CD4-positive, alpha-beta T cell (primary cell): ENCODE results near the gene GRK5. TPM values are rescaled to one million over a fixed set of nuclear protein-coding genes. Genes with fewer than 3 reads are reported as not detected.

Source experiments
- ATAC-seq: fragments of 200-7000 bp; cut with Tn5 transposase; one replicate; pipeline ENCODE4 v1.10.0; 2022; ENCODE audit warnings: mild to moderate bottlenecking; ENCODE audit not compliant: poor library complexity
- CTCF ChIA-PET: fragments of 350-600 bp; sonication (Branson Sonifier 250); formaldehyde crosslinking; loops from one replicate; lab custom pipeline; 2021; ENCODE audit warnings: antibody characterized with exemption, inconsistent platforms; lab: Charles Lee
- POLR2A ChIA-PET: fragments of 350-600 bp; sonication (Branson Sonifier 250); formaldehyde crosslinking; loops from one replicate; lab custom pipeline; 2021; ENCODE audit warnings: antibody characterized with exemption, inconsistent platforms; lab: Charles Lee
- DNase-seq, 14 experiments: peaks; one replicate each; pipeline ENCODE4 v3.0.0-alpha.2; 2013 to 2020; ENCODE audit warnings: mixed read lengths in 2 of 14
- H3K27ac ChIP-seq, 2 donors: one replicate each; pipeline versions ENCODE4 v1.5.1 to v1.7.0; 2013; ENCODE audit warnings: low read length in 2 of 2, low read depth in 1 of 2, mild to moderate bottlenecking in 1 of 2
- H3K27me3 ChIP-seq, 2 experiments: 1 replicate in 1 of 2; 2 replicates in 1 of 2; pipeline versions ENCODE4 v1.6.1 to v1.7.0; 2013; ENCODE audit warnings: low read length in 2 of 2, control low read depth in 1 of 2, mild to moderate bottlenecking in 1 of 2, moderate library complexity in 1 of 2; ENCODE audit not compliant: insufficient read depth in 2 of 2, control insufficient read depth in 1 of 2
- H3K36me3 ChIP-seq: one replicate; pipeline ENCODE4 v1.6.1; 2013; ENCODE audit warnings: low read length, control low read depth; ENCODE audit not compliant: insufficient read depth
- H3K4me1 ChIP-seq: one replicate; pipeline ENCODE4 v1.6.1; 2013; ENCODE audit warnings: low read length, control low read depth; ENCODE audit not compliant: insufficient read depth
- H3K4me3 ChIP-seq: one replicate; pipeline ENCODE4 v1.5.1; 2013; ENCODE audit warnings: mild to moderate bottlenecking, low read length, moderate library complexity
- H3K9me3 ChIP-seq, 2 experiments: 1 replicate in 1 of 2; 2 replicates in 1 of 2; pipeline versions ENCODE4 v1.6.1 to v1.7.0; 2013; ENCODE audit warnings: low read length in 2 of 2, mild to moderate bottlenecking in 2 of 2, control low read depth in 1 of 2, moderate library complexity in 1 of 2; ENCODE audit not compliant: control insufficient read depth in 1 of 2, insufficient read depth in 1 of 2
- H3K27ac Mint-ChIP-seq: one replicate; pipeline ENCODE4 v1.8.0; 2020; ENCODE audit warnings: mixed read lengths
- H3K27me3 Mint-ChIP-seq: one replicate; pipeline ENCODE4 v1.8.0; 2021; ENCODE audit warnings: mixed read lengths
- H3K36me3 Mint-ChIP-seq: one replicate; pipeline ENCODE4 v1.8.0; 2021; ENCODE audit warnings: low read depth, mixed read lengths
- H3K4me1 Mint-ChIP-seq: one replicate; pipeline ENCODE4 v1.8.0; 2021; ENCODE audit warnings: low read depth, mixed read lengths
- H3K4me3 Mint-ChIP-seq: one replicate; pipeline ENCODE4 v1.8.0; 2020; ENCODE audit warnings: mild to moderate bottlenecking, mixed read lengths
- H3K9me3 Mint-ChIP-seq: one replicate; pipeline ENCODE4 v1.8.0; 2020; ENCODE audit warnings: mixed read lengths
- CTCF ChIP-seq: fragments of 200-600 bp; IDR thresholded peaks from one replicate; pipeline ENCODE4 v1.8.0; 2022; ENCODE audit warnings: antibody characterized with exemption, mild to moderate bottlenecking
- intact Hi-C, 2 experiments: fragments of 100-400 bp; cut with DNase I in 1 of 2; cut with micrococcal nuclease in 1 of 2; formaldehyde crosslinking; loops; one replicate each; pipeline versions ENCODE4 v1.15.1 to v1.9.0; 2023 to 2025; cut with DNase I, micrococcal nuclease
- total RNA-seq, 174 experiments: library from RNA in 2 of 174; stranded (reverse) in 2 of 174; gene quantifications; one replicate each; pipeline ENCODE4 v1.2.3 and lab custom pipeline; 2021 to 2026

GRK5 gene
- total RNA-seq, 2 experiments from 2014 or later: 19.2 to 20.8 TPM

GRCh38 chr10:119477444-119477843 is 270.1 kb downstream of the GRK5 start:
- Histone ChIP-seq H3K4me3 (no peak overlapping the region), H3K9me3 (peaks cover 0 to 5% of the 10 kb centered on the region in 2 experiments), H3K27ac (no peak overlapping the region), H3K4me1 (peaks cover 31% of the 10 kb centered on the region), H3K36me3 (no peaks in the 10 kb centered on the region), H3K27me3 (no peaks in the 10 kb centered on the region)
- H3K27ac Mint-ChIP-seq: peak overlapping the region; percentile 35
- DNase-seq (no peak), ATAC-seq (no peak)
- intact Hi-C loops: no loop called here
- CTCF ChIA-PET: interaction anchor here (2.2 kb wide), 1 partner anchor 66 kb away, joined by 7 read pairs; the partner anchor contains the start of gene RGS10
- TF ChIP-seq CTCF: no peak
- no peak overlapping the region for H3K4me3 Mint-ChIP-seq
- no peaks in the 10 kb centered on the region for H3K36me3 Mint-ChIP-seq
- H3K4me1 Mint-ChIP-seq: peaks cover 34% of the 10 kb centered on the region
- POLR2A ChIA-PET: interaction anchor here (1.0 to 1.7 kb wide), 2 partner anchors 17 to 65 kb away, joined by 3 to 10 read pairs; partner anchors contain the start of gene RGS10
- no peaks in the 10 kb centered on the region for H3K27me3 Mint-ChIP-seq
- no peaks in the 10 kb centered on the region for H3K9me3 Mint-ChIP-seq

- no peak overlapping the region for H3K4me3 ChIP-seq
- peaks cover 34% of the 10 kb centered on the region for H3K4me1 Mint-ChIP-seq
- peak overlapping the region; percentile 55 for H3K4me3 Mint-ChIP-seq
- H3K27me3 Mint-ChIP-seq: no peaks in the 10 kb centered on the region
- no peaks in the 10 kb centered on the region for H3K9me3 Mint-ChIP-seq
- intact Hi-C loops: loop anchor here in 1 of 2 experiments (1.0 to 2.0 kb wide), 2 partner anchors 24 to 65 kb away; partner anchors contain the start of gene RGS10
- H3K9me3 ChIP-seq: peaks cover 0 to 5% of the 10 kb centered on the region in 2 experiments
- H3K27me3 ChIP-seq: no peaks in the 10 kb centered on the region
- TF ChIP-seq CTCF: no peak
- ChIA-PET POLR2A (interaction anchor here (0.7 to 1.9 kb wide), 6 partner anchors 11 to 64 kb away, joined by 3 to 10 read pairs (median 4); partner anchors contain the start of gene RGS10), CTCF (interaction anchor here (2.2 kb wide), 1 partner anchor 65 kb away, joined by 7 read pairs; the partner anchor contains the start of gene RGS10)
- no peaks in the 10 kb centered on the region for H3K36me3 Mint-ChIP-seq
- peak in 6 of 14 experiments; percentile 7 to 55 (median 44) for DNase-seq
- ATAC-seq: peak; percentile 51
- H3K36me3 ChIP-seq: no peaks in the 10 kb centered on the region
- H3K27ac ChIP-seq: peak overlapping the region in 1 of 2 donors; percentile 7
- peaks cover 31% of the 10 kb centered on the region for H3K4me1 ChIP-seq
- H3K27ac Mint-ChIP-seq: peak overlapping the region; percentile 35
Measured at GRCh38 chr10:119478111-119478802, 270.9 kb downstream of the GRK5 start.

DNA sequence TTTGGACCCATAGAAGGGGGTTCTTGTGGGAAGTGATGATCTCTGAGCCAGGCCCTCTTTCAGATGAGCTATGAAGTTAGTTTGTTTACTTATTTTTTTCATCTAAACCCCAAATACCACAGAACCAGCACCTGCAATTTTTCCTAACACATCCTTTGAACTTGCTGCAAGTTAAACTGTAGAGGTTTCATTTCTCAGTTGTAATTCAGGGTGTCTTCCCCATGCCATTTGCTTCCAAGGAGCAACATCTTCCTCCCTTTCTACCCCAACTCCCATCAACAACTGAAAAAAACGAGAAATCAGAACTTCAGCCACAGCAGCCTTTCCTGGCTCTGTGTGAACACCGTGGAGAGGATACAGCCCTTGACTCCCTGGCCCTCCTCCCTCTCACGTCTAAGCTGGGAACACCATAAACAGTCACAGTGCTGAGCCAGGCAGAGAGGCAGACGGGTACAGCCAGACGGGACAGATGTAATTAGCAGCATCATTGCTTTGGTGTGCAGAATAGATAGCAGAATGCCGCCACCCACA is 271.5 kb downstream of the GRK5 start:
- Histone ChIP-seq H3K27ac (no peak overlapping the region), H3K27me3 (no peaks in the 10 kb centered on the region), H3K4me3 (no peak overlapping the region), H3K36me3 (no peaks in the 10 kb centered on the region), H3K4me1 (peaks cover 31% of the 10 kb centered on the region), H3K9me3 (no peaks in the 10 kb centered on the region)
- H3K9me3 Mint-ChIP-seq: no peaks in the 10 kb centered on the region
- H3K27ac Mint-ChIP-seq: peak overlapping the region; percentile 35
- intact Hi-C loops: loop anchor here in 1 of 2 experiments (1.0 to 2.0 kb wide), 2 partner anchors 23 to 64 kb away; partner anchors contain the start of gene RGS10
- H3K4me3 Mint-ChIP-seq: peak overlapping the region; percentile 55
- ChIA-PET CTCF (interaction anchor here (0.9 to 2.2 kb wide), 2 partner anchors 34 to 64 kb away, joined by 3 to 7 read pairs; partner anchors contain the start of gene RGS10), POLR2A (interaction anchor here (0.7 to 1.9 kb wide), 6 partner anchors 10 to 64 kb away, joined by 3 to 10 read pairs (median 4); partner anchors contain the start of gene RGS10)
- H3K4me1 Mint-ChIP-seq: peaks cover 34% of the 10 kb centered on the region
- ATAC-seq: peak; percentile 73
- H3K36me3 Mint-ChIP-seq: no peaks in the 10 kb centered on the region
- no peak for TF ChIP-seq CTCF
- no peaks in the 10 kb centered on the region for H3K27me3 Mint-ChIP-seq
- DNase-seq: peak in 5 of 14 experiments; percentile 13 to 44 (median 40)
